Colonic mucosa (tissue), 4 donors: ENCODE data around the gene SPEN. TPM values are rescaled to one million over a fixed set of nuclear protein-coding genes. Genes with fewer than 3 reads are reported as not detected.

Source experiments
- DNase-seq: peaks from one replicate; pipeline ENCODE4 v3.0.0-alpha.2; 2020
- H3K27ac ChIP-seq: fragments of 200-600 bp; one replicate; pipeline ENCODE4 v1.8.0; 2021
- H3K27me3 ChIP-seq: fragments of 200-600 bp; one replicate; pipeline ENCODE4 v1.8.0; 2021
- H3K36me3 ChIP-seq: fragments of 200-600 bp; one replicate; pipeline ENCODE4 v1.8.0; 2021
- H3K4me1 ChIP-seq: fragments of 200-600 bp; one replicate; pipeline ENCODE4 v1.8.0; 2021; ENCODE audit warnings: mild to moderate bottlenecking
- H3K4me3 ChIP-seq: fragments of 200-600 bp; one replicate; pipeline ENCODE4 v1.8.0; 2021
- H3K9ac ChIP-seq, 2 donors: one replicate each; pipeline ENCODE4 v1.7.0; 2013; ENCODE audit warnings: control low read depth in 2 of 2, low read depth in 2 of 2, low read length in 2 of 2
- H3K9me3 ChIP-seq: fragments of 200-600 bp; one replicate; pipeline ENCODE4 v1.8.0; 2021
- CTCF ChIP-seq: fragments of 200-600 bp; IDR thresholded peaks from one replicate; pipeline ENCODE4 v1.8.0; 2022; ENCODE audit warnings: antibody characterized with exemption, mild to moderate bottlenecking
- intact Hi-C: fragments of 100-400 bp; cut with DNase I; formaldehyde crosslinking; loops from one replicate; pipeline ENCODE4 v1.14.1; 2022
- total RNA-seq, 2 donors: library from RNA; stranded (reverse); fragmentation: NEBNext Ultra II Directional in 1 of 2; extraction: Animal tissue kit (Norgen Biotek cat#: 25700) in 1 of 2; gene quantifications; one replicate each; pipeline ENCODE4 v1.2.1, GENCODE V29; 2021
- donor health status: healthy.
- donor health status: DM: no; HTN: no; CAD: no.
- donor health status: DM: no; HTN: no; CAD: no.

Gene SPEN
- total RNA-seq, 2 donors from 2014 or later, result 40.9 to 42.5 TPM

DNA sequence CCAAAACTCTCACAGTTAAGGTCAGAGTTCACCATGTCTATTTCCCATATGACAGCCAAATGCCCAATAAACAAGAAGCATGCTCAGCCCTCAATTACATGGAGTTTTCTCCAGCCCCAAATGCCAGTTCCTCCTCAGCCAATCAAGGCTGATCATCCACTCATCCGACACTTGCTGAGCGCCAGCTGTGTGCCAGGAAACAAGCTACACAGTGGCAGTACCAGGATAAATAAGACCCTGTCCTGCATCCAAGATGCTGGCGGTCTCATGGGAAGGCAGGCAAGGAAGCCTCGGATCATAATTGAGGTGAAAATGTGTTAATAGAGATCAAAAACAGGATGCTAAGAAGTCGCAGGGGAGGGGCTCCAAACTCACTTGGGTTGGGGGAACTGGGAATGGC lies 120.7 kb downstream of the SPEN start:
- H3K36me3 ChIP-seq, result no peaks in the 10 kb centered on the region
- no peaks in the 10 kb centered on the region for H3K27me3 ChIP-seq
- no peak overlapping the region for H3K9ac ChIP-seq
- H3K4me1 ChIP-seq, result peaks cover 4% of the 10 kb centered on the region
- H3K9me3 ChIP-seq, result no peaks in the 10 kb centered on the region
- intact Hi-C loops, result no loop called here
- DNase-seq, result no peak
- H3K27ac ChIP-seq, result no peak overlapping the region
- H3K4me3 ChIP-seq, result no peak overlapping the region
- TF ChIP-seq CTCF, result no peak

GRCh38 chr1:15969321-15969880 lies 121.9 kb downstream of the SPEN start:
- no peaks in the 10 kb centered on the region for H3K9me3 ChIP-seq
- no peak for DNase-seq
- no peak for TF ChIP-seq CTCF
- no peak overlapping the region for H3K4me3 ChIP-seq
- no peak overlapping the region for H3K27ac ChIP-seq
- intact Hi-C loops, result no loop called here
- peaks cover under 1% of the 10 kb centered on the region for H3K4me1 ChIP-seq
- no peaks in the 10 kb centered on the region for H3K27me3 ChIP-seq
- H3K36me3 ChIP-seq, result no peaks in the 10 kb centered on the region
- H3K9ac ChIP-seq, result no peak overlapping the region

DNA sequence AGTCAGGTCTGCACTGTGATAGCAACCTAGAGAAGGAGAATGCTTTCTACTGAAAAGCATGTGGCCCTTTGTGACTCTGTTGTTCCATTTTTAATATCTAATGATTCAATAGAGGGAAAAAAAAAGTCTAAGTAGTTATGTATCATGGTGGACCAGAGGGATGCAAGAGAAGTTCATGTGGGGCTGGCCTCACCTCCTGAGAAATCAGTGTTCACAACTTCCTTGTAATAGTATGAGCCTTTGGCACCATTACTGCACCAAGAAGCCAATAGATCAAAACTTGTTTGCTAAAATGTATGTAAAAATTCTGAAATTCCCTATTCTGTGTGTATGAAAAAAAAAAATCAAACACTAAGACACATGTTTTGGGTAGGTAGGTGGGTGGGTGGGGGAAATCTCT lies 123.4 kb downstream of the SPEN start:
- H3K27ac ChIP-seq, result no peak overlapping the region
- no peaks in the 10 kb centered on the region for H3K9me3 ChIP-seq
- H3K9ac ChIP-seq, result no peak overlapping the region
- no peak for DNase-seq
- no peaks in the 10 kb centered on the region for H3K36me3 ChIP-seq
- no peak overlapping the region for H3K4me3 ChIP-seq
- H3K27me3 ChIP-seq, result no peaks in the 10 kb centered on the region
- no peak for TF ChIP-seq CTCF
- no peaks in the 10 kb centered on the region for H3K4me1 ChIP-seq
- intact Hi-C loops, result no loop called here

- H3K4me3 ChIP-seq, result no peak overlapping the region
- H3K27me3 ChIP-seq, result no peaks in the 10 kb centered on the region
- TF ChIP-seq CTCF, result no peak
- no peak overlapping the region for H3K27ac ChIP-seq
- H3K9ac ChIP-seq, result no peak overlapping the region
- intact Hi-C loops, result no loop called here
- no peak for DNase-seq
- no peaks in the 10 kb centered on the region for H3K36me3 ChIP-seq
- no peaks in the 10 kb centered on the region for H3K9me3 ChIP-seq
- H3K4me1 ChIP-seq, result no peaks in the 10 kb centered on the region
Observed at GRCh38 chr1:15972409-15972808, 124.9 kb downstream of the SPEN start.

DNA sequence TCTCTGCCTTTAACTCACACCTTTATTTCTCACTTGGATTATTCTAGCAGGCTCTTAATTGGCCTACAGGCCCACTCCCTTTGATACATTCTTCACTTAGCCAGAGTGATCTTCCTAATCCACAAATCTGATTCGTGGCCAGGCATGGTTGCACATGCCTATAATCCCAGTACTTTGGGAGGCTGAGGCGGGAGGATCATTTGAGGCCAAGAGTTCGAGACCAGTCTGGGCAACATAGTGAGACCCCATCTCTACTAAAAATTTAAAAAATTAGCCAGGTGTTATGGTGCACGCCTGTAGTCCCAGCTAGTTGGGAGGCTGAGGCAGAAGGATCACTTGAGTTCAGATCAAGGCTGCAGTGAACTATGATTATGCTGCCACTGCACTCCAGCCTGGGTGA lies 126.3 kb downstream of the SPEN start:
- H3K9me3 ChIP-seq, result no peaks in the 10 kb centered on the region
- H3K4me3 ChIP-seq, result no peak overlapping the region
- no peak overlapping the region for H3K27ac ChIP-seq
- H3K36me3 ChIP-seq, result no peaks in the 10 kb centered on the region
- H3K27me3 ChIP-seq, result no peaks in the 10 kb centered on the region
- H3K9ac ChIP-seq, result no peak overlapping the region
- no peak for TF ChIP-seq CTCF
- intact Hi-C loops, result no loop called here
- no peak for DNase-seq
- no peaks in the 10 kb centered on the region for H3K4me1 ChIP-seq
